ENCODE data around the gene MYBPC3. TPM values are rescaled to one million over a fixed set of nuclear protein-coding genes. Genes with fewer than 3 reads are reported as not detected.

MYBPC3 gene
- total RNA-seq, 1 experiment from 2014 or later = not detected

DNA sequence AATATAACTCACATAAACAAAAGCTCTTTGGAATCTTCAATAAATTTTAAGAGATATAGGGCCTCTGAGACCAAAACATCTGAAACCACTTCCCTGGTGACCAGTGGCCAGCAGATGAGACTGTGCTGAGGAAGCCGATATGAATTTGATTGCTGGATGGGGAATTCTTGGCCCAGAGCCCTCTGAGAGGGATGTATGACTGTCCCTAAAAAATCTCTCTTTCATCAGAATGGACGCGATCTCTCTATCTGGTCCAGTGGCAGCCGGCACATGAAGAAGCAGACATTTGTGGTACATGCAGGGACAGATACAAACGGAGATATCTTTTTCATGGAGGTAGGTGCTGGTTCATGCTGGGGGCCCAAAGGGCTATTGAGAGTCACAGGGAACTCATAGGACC is 37.5 kb downstream of the MYBPC3 start:
- CTCF ChIA-PET = interaction anchor here (1.0 kb wide), 1 partner anchor 59 kb away, joined by 3 read pairs; no protein-coding TSS in a partner anchor
- intact Hi-C loops (cut with micrococcal nuclease) = no loop called here
- no peak for DNase-seq (ENCODE audit: unreplicated experiment)
- Mint-ChIP-seq H3K9me3 (ENCODE audit: unreplicated experiment) (no peaks in the 10 kb centered on the region), H3K4me3 (ENCODE audit: unreplicated experiment) (no peak overlapping the region), H3K36me3 (ENCODE audit: insufficient read depth, unreplicated experiment) (peaks cover 80% of the 10 kb centered on the region), H3K27me3 (ENCODE audit: insufficient read depth, unreplicated experiment) (no peaks in the 10 kb centered on the region), H3K4me1 (ENCODE audit: insufficient read depth, unreplicated experiment) (no peaks in the 10 kb centered on the region), H3K27ac (ENCODE audit: low read depth, unreplicated experiment) (no peak overlapping the region)
- POLR2A ChIA-PET = no interaction called here
- TF ChIP-seq, protein P1, sequence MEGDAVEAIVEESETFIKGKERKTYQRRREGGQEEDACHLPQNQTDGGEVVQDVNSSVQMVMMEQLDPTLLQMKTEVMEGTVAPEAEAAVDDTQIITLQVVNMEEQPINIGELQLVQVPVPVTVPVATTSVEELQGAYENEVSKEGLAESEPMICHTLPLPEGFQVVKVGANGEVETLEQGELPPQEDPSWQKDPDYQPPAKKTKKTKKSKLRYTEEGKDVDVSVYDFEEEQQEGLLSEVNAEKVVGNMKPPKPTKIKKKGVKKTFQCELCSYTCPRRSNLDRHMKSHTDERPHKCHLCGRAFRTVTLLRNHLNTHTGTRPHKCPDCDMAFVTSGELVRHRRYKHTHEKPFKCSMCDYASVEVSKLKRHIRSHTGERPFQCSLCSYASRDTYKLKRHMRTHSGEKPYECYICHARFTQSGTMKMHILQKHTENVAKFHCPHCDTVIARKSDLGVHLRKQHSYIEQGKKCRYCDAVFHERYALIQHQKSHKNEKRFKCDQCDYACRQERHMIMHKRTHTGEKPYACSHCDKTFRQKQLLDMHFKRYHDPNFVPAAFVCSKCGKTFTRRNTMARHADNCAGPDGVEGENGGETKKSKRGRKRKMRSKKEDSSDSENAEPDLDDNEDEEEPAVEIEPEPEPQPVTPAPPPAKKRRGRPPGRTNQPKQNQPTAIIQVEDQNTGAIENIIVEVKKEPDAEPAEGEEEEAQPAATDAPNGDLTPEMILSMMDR (IDR thresholded peaks at IDR 0.05; ENCODE audit: unreplicated experiment) = no peak
- BruUV-seq (replicated peaks) = no TSS peak

GRCh38 chr11:47308050-47308823 is 44.3 kb downstream of the MYBPC3 start:
- TF ChIP-seq, protein P1 (IDR thresholded peaks at IDR 0.05; ENCODE audit: unreplicated experiment) = no peak
- ChIA-PET CTCF (interaction anchor here (0.6 kb wide), 1 partner anchor 254 kb away, joined by 3 read pairs; no protein-coding TSS in a partner anchor), POLR2A (interaction anchor here (0.6 to 0.8 kb wide), 3 partner anchors 37 to 484 kb away, joined by 3 to 4 read pairs (median 3); no protein-coding TSS in a partner anchor)
- BruUV-seq (replicated peaks) = no TSS peak
- Mint-ChIP-seq H3K27me3 (ENCODE audit: insufficient read depth, unreplicated experiment) (no peaks in the 10 kb centered on the region), H3K4me3 (ENCODE audit: unreplicated experiment) (no peak overlapping the region), H3K9me3 (ENCODE audit: unreplicated experiment) (no peaks in the 10 kb centered on the region), H3K36me3 (ENCODE audit: insufficient read depth, unreplicated experiment) (peaks cover 86% of the 10 kb centered on the region), H3K4me1 (ENCODE audit: insufficient read depth, unreplicated experiment) (no peaks in the 10 kb centered on the region), H3K27ac (ENCODE audit: low read depth, unreplicated experiment) (no peak overlapping the region)
- DNase-seq (ENCODE audit: unreplicated experiment) = no peak
- intact Hi-C loops (cut with micrococcal nuclease) = no loop called here

- no peak overlapping the region for H3K4me3 Mint-ChIP-seq (ENCODE audit: unreplicated experiment)
- intact Hi-C loops (cut with micrococcal nuclease) = no loop called here
- ChIA-PET CTCF (interaction anchor here (0.6 to 3.8 kb wide), 2 partner anchors 48 to 125 kb away, joined by 3 to 17 read pairs; no protein-coding TSS in a partner anchor), POLR2A (no interaction called here)
- peaks cover 8% of the 10 kb centered on the region for H3K9me3 Mint-ChIP-seq (ENCODE audit: unreplicated experiment)
- no TSS peak for BruUV-seq (replicated peaks)
- H3K4me1 Mint-ChIP-seq (ENCODE audit: insufficient read depth, unreplicated experiment) = no peaks in the 10 kb centered on the region
- no peak for DNase-seq (ENCODE audit: unreplicated experiment)
- TF ChIP-seq, protein P1 (IDR thresholded peaks at IDR 0.05; ENCODE audit: unreplicated experiment) = no peak
- H3K27ac Mint-ChIP-seq (ENCODE audit: low read depth, unreplicated experiment) = no peak overlapping the region
- peaks cover 82% of the 10 kb centered on the region for H3K36me3 Mint-ChIP-seq (ENCODE audit: insufficient read depth, unreplicated experiment)
- H3K27me3 Mint-ChIP-seq (ENCODE audit: insufficient read depth, unreplicated experiment) = no peaks in the 10 kb centered on the region
Observed at GRCh38 chr11:47306484-47306844, 46.0 kb downstream of the MYBPC3 start.

DNA sequence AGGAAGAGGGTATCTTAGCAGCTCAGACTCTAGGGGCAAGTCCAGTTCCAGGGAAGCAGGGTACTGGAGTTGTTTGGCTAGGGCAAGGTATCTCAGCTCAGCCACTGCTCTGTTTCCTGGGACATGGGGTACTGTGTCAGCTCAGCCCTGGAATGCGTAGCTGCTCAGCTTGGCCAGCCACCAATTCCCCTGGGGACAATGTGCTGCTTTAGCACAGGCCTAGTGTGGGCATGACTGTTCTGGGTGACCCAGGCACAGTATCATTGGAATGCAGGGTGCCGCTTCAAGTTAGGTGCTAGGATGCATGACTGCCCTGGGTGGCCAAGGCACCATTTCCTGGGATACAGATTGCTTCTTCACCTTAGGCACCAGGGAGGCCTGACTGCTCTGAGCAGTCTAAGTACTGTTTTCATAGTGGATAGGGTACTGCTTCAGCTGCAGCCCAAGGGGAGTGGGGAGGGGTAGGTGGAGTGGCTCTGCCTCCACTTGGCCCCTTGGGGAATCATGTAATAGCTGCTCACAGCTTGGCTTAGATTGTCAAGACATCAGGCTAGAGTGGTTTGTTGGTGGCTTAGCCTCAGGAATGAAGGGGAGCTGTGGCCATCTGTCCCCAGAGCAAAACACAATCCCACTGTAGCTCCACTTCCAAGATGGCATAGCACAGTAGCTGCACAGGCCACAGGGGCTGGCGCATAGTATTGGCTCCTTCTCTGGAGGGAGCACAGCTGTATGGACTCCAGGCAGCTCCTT is 46.6 kb downstream of the MYBPC3 start:
- Mint-ChIP-seq H3K27ac (ENCODE audit: low read depth, unreplicated experiment) (peak overlapping the region; percentile 12), H3K4me3 (ENCODE audit: unreplicated experiment) (no peak overlapping the region), H3K4me1 (ENCODE audit: insufficient read depth, unreplicated experiment) (no peaks in the 10 kb centered on the region), H3K36me3 (ENCODE audit: insufficient read depth, unreplicated experiment) (peaks cover 77% of the 10 kb centered on the region), H3K27me3 (ENCODE audit: insufficient read depth, unreplicated experiment) (no peaks in the 10 kb centered on the region), H3K9me3 (ENCODE audit: unreplicated experiment) (peaks cover 8% of the 10 kb centered on the region)
- ChIA-PET CTCF (interaction anchor here (3.8 kb wide), 1 partner anchor 49 kb away, joined by 17 read pairs; no protein-coding TSS in a partner anchor), POLR2A (no interaction called here)
- TF ChIP-seq, protein P1 (IDR thresholded peaks at IDR 0.05; ENCODE audit: unreplicated experiment) = no peak
- intact Hi-C loops (cut with micrococcal nuclease) = no loop called here
- peak; percentile 19 for DNase-seq (ENCODE audit: unreplicated experiment)
- no TSS peak for BruUV-seq (replicated peaks)
